H1 (cell line): ENCODE results near the gene TMEM72. TPM values are rescaled to one million over a fixed set of nuclear protein-coding genes. Genes with fewer than 3 reads are reported as not detected.
A peak's percentile ranks its signal among the peaks of the same experiment; 100 is the strongest.

ENCODE experiments used
- CTCF ChIA-PET: fragments of 300-600 bp; sonication (Branson Sonifier 250); formaldehyde crosslinking; loops from one replicate; lab custom pipeline; 2021; ENCODE audit not compliant: partially characterized antibody; lab: Charles Lee
- POLR2A ChIA-PET: fragments of 300-600 bp; sonication (Branson Sonifier 250); formaldehyde crosslinking; loops from one replicate; lab custom pipeline; 2021; ENCODE audit warnings: inconsistent platforms; ENCODE audit not compliant: partially characterized antibody; lab: Charles Lee
- DNase-seq, 2 experiments: peaks; one replicate each; pipeline versions ENCODE4 v3.0.0 to v3.0.0-alpha.2; 2010 to 2022; ENCODE audit warnings: low spot score in 2 of 2, low read depth in 1 of 2, mixed read lengths in 1 of 2
- FAIRE-seq: peaks from 2 replicates; lab custom pipeline; 2011; peaks lifted over from hg19 to GRCh38; lab: Jason Lieb, UNC
- H2AFZ ChIP-seq: 2 replicates; pipeline ENCODE4 v1.8.1; 2012; ENCODE audit warnings: low read length, inconsistent platforms
- H2AK5ac ChIP-seq: 2 replicates; pipeline ENCODE4 v1.6.1; 2013; ENCODE audit warnings: low read depth, low read length
- H2BK120ac ChIP-seq: replicated peaks from 2 replicates; pipeline ENCODE3; 2013; ENCODE audit warnings: low read depth, low read length, inconsistent platforms
- H2BK12ac ChIP-seq: 2 replicates; pipeline ENCODE4 v1.6.1; 2013; ENCODE audit warnings: low read depth, low read length
- H2BK15ac ChIP-seq: 2 replicates; pipeline ENCODE4 v1.6.1; 2013; ENCODE audit warnings: low read length
- H2BK20ac ChIP-seq: 2 replicates; pipeline ENCODE4 v1.6.1; 2013; ENCODE audit warnings: low read length
- H2BK5ac ChIP-seq: 2 replicates; pipeline ENCODE4 v1.6.1; 2013; ENCODE audit warnings: low read depth, low read length
- H3K14ac ChIP-seq: 2 replicates; pipeline ENCODE4 v1.6.1; 2013; ENCODE audit warnings: inconsistent platforms; ENCODE audit not compliant: insufficient read length
- H3K18ac ChIP-seq: 2 replicates; pipeline ENCODE4 v1.6.1; 2013; ENCODE audit warnings: low read length; ENCODE audit errors: extremely low read depth
- H3K23ac ChIP-seq: 2 replicates; pipeline ENCODE4 v1.6.1; 2013; ENCODE audit warnings: inconsistent platforms; ENCODE audit not compliant: insufficient read length
- H3K23me2 ChIP-seq: 2 replicates; pipeline ENCODE4 v1.6.1; 2013; ENCODE audit warnings: low read depth, low read length
- H3K27ac ChIP-seq: 2 replicates; pipeline ENCODE4 v1.6.1; 2011; ENCODE audit warnings: low read depth, low read length, inconsistent platforms
- H3K27me3 ChIP-seq, 4 experiments: replicated peaks in 1 of 4; 1 replicate in 1 of 4; 2 replicates in 3 of 4; pipeline versions ENCODE4 v1.6.1 to v1.8.1; 2011 to 2013; ENCODE audit warnings: low read length in 3 of 4, mild to moderate bottlenecking in 3 of 4, inconsistent platforms in 2 of 4, mixed read lengths in 2 of 4, moderate library complexity in 1 of 4; ENCODE audit not compliant: control insufficient read depth in 3 of 4, insufficient read depth in 3 of 4; ENCODE audit errors: extremely low read depth in 1 of 4
- H3K36me3 ChIP-seq, 4 experiments: 2 replicates each; pipeline versions ENCODE4 v1.6.1 to v1.8.1; 2011 to 2013; ENCODE audit warnings: mild to moderate bottlenecking in 4 of 4, low read length in 3 of 4, moderate library complexity in 2 of 4, control low read depth in 1 of 4, inconsistent platforms in 1 of 4; ENCODE audit not compliant: insufficient read depth in 4 of 4, control insufficient read depth in 2 of 4
- H3K4ac ChIP-seq: replicated peaks from 2 replicates; pipeline ENCODE3; 2013; ENCODE audit warnings: low read length, low read depth, mixed read lengths, inconsistent platforms; ENCODE audit not compliant: insufficient read length
- H3K4me1 ChIP-seq, 4 experiments: replicated peaks in 1 of 4; 1 replicate in 1 of 4; 2 replicates in 3 of 4; pipeline versions ENCODE4 v1.6.1 to v1.8.1; 2011 to 2013; ENCODE audit warnings: low read length in 3 of 4, inconsistent platforms in 2 of 4, mixed read lengths in 1 of 4; ENCODE audit not compliant: insufficient read depth in 4 of 4, control insufficient read depth in 3 of 4
- H3K4me2 ChIP-seq, 2 experiments: 2 replicates each; pipeline versions ENCODE4 v1.6.1 to v1.8.1; 2011 to 2013; ENCODE audit warnings: low read depth in 2 of 2, low read length in 2 of 2, control low read depth in 1 of 2, inconsistent platforms in 1 of 2, mild to moderate bottlenecking in 1 of 2; ENCODE audit not compliant: insufficient read depth in 1 of 2
- H3K4me3 ChIP-seq, 4 experiments: fragments of 200-600, 300-600 bp in 1 of 4; sonication (generic), shearing (Covaris generic), sonication (Bioruptor Twin) in 1 of 4; 2 replicates each; pipeline versions ENCODE4 v1.5.1 to v1.8.1; 2011 to 2016; ENCODE audit warnings: low read length in 4 of 4, low read depth in 3 of 4, control low read depth in 2 of 4, inconsistent platforms in 2 of 4, mild to moderate bottlenecking in 2 of 4, mixed read lengths in 1 of 4, moderate library complexity in 1 of 4; ENCODE audit not compliant: insufficient read depth in 2 of 4; ENCODE audit errors: extremely low read depth in 1 of 4
- H3K56ac ChIP-seq: replicated peaks from 2 replicates; pipeline ENCODE3; 2013; ENCODE audit warnings: low read depth, mild to moderate bottlenecking, mixed read lengths, low read length, inconsistent platforms; ENCODE audit not compliant: insufficient read length
- H3K79me1 ChIP-seq: 2 replicates; pipeline ENCODE4 v1.6.1; 2013; ENCODE audit warnings: low read depth, low read length, control low read depth
- H3K79me2 ChIP-seq, 2 experiments: 2 replicates each; pipeline versions ENCODE4 v1.6.1 to v1.8.1; 2012 to 2013; ENCODE audit warnings: low read length in 2 of 2, mild to moderate bottlenecking in 2 of 2, inconsistent platforms in 1 of 2; ENCODE audit not compliant: insufficient read depth in 2 of 2, control insufficient read depth in 1 of 2
- H3K9ac ChIP-seq, 4 experiments: replicated peaks in 1 of 4; 1 replicate in 1 of 4; 2 replicates in 3 of 4; pipeline versions ENCODE4 v1.6.1 to v1.8.1; 2011 to 2013; ENCODE audit warnings: low read depth in 3 of 4, low read length in 3 of 4, control low read depth in 2 of 4, mild to moderate bottlenecking in 2 of 4, moderate library complexity in 2 of 4, inconsistent platforms in 1 of 4; ENCODE audit errors: extremely low read depth in 1 of 4
- H3K9me3 ChIP-seq, 2 experiments: 2 replicates each; pipeline versions ENCODE4 v1.6.1 to v1.8.1; 2012 to 2013; ENCODE audit warnings: mild to moderate bottlenecking in 2 of 2, moderate library complexity in 2 of 2, control low read depth in 1 of 2, inconsistent platforms in 1 of 2, low read depth in 1 of 2, low read length in 1 of 2, mixed read lengths in 1 of 2; ENCODE audit not compliant: insufficient read depth in 2 of 2
- H4K20me1 ChIP-seq, 2 experiments: replicated peaks in 1 of 2; 2 replicates each; pipeline versions ENCODE3 to v1.8.1; 2011 to 2013; ENCODE audit warnings: inconsistent platforms in 2 of 2, low read length in 2 of 2, mild to moderate bottlenecking in 1 of 2; ENCODE audit not compliant: insufficient read depth in 2 of 2, control insufficient read depth in 1 of 2
- H4K5ac ChIP-seq: 2 replicates; pipeline ENCODE4 v1.6.1; 2013; ENCODE audit warnings: low read length, low read depth, mixed read lengths, inconsistent platforms; ENCODE audit not compliant: insufficient read length
- H4K8ac ChIP-seq: 2 replicates; pipeline ENCODE4 v1.8.0; 2013; ENCODE audit warnings: mild to moderate bottlenecking, moderate library complexity, low read length, inconsistent platforms; ENCODE audit not compliant: insufficient read depth; ENCODE audit errors: extremely low read depth
- H4K91ac ChIP-seq: replicated peaks from 2 replicates; pipeline ENCODE3; 2013; ENCODE audit warnings: low read length, mixed read lengths, inconsistent platforms; ENCODE audit not compliant: insufficient read length
- BCL11A ChIP-seq, 2 experiments: IDR thresholded peaks; one replicate each; pipeline ENCODE4 v1.6.1; 2011; ENCODE audit warnings: low read depth in 2 of 2, low read length in 2 of 2, mild to moderate bottlenecking in 2 of 2
- MAX ChIP-seq: IDR thresholded peaks from 2 replicates; pipeline ENCODE4 v1.6.1; 2012; ENCODE audit warnings: inconsistent platforms
- TBP ChIP-seq: IDR thresholded peaks from 2 replicates; pipeline ENCODE4 v1.6.1; 2011; ENCODE audit warnings: low read depth, low read length, improper control_type of control experiment
- WGBS, 2 experiments: shearing (Covaris generic) in 1 of 2; methylation state at CpG; one replicate each; pipeline versions ENCODE4 v1.1.6 to v1.1.7; 2013 to 2015; ENCODE audit warnings: low lambda C conversion rate in 2 of 2, mixed read lengths in 2 of 2, inconsistent platforms in 1 of 2, low coverage in 1 of 2, missing lambda C conversion rate in 1 of 2; ENCODE audit not compliant: insufficient replicate concordance in 2 of 2, insufficient coverage in 1 of 2, insufficient read length in 1 of 2; ENCODE audit errors: extremely low coverage in 1 of 2, missing lambda C conversion rate in 1 of 2; 5-methylcytosine and 5-hydroxymethylcytosine counted together
- polyA plus RNA-seq, 7 experiments: library from polyadenylated mRNA; depleted of rRNA in 3 of 7; stranded (reverse) in 5 of 7; unstranded in 2 of 7; fragments of >200 nt in 5 of 7; fragments of 200-250 nt in 2 of 7; gene quantifications; 1 replicate in 5 of 7; 2 replicates in 1 of 7; 4 replicates in 1 of 7; pipeline versions ENCODE4 v1.2.1 to v1.2.3, GENCODE V29; 2011 to 2013; ENCODE audit warnings: missing spikeins in 2 of 7, mixed read lengths in 2 of 7
- total RNA-seq: library from RNA; stranded (reverse); fragmentation: NEBNext Ultra II Directional; extraction: Animal tissue kit (Norgen Biotek cat#: 25700); gene quantifications from 2 replicates; pipeline ENCODE4 v1.2.1, GENCODE V29; 2021
- TF ChIP-seq, protein P1 (sequence below): IDR thresholded peaks from 2 replicates; pipeline ENCODE4 v1.6.1; 2012; ENCODE audit warnings: inconsistent platforms

Gene TMEM72
- total and polyA plus RNA-seq, 2 of the 8 experiments (the other 6 are each of a cell fraction or from before 2014, with no cell fraction given) = not detected

DNA sequence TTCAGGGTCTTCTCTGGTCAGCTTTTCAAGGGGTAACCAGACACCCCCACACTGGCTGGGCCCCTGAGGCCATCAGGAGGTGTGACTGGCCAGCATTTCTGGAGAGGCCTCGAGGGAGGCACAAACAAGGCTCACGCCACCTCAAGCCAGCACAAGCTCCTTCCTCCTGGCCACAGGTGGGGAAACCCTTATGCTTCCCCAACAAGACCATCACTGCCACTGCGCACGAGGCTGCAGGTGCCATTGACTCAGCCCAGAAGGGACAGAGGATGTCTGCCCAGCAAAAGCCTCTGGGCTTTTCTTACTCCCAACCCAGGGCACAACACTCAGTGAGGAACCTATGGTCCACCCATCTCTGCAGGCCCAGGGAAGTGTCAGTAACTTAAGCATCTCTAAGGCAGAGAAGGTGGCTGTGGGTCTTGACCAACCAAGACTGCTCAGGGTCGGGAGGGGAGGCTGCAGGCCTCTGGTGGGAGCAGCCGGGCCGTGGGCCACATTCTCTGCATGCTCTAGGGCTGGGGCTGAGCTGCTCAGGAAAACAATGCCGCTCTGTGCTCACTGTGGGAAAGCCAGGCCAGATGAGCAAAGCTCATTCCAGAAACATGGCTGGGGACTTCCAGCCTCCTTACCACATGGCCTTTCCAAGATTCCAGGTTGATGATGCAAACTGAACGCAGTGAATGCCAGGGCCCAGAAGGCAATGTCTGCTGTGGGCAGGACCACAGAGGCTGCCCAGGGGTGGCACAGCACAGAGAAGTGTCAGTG, 24.2 kb downstream of the TMEM72 start:
- 79% methylated on average over 9 of the region's 9 CpGs; no CpG with 5 or more reads in 1 of the 2 experiments for WGBS, 2 experiments
- Histone ChIP-seq H4K5ac (no peak overlapping the region), H3K79me1 (no peaks in the 10 kb centered on the region), H2BK15ac (no peak overlapping the region), H3K18ac (no peak overlapping the region), H3K27me3 (no peaks in the 10 kb centered on the region; a peak in 1 of 7 replicates), H3K23ac (no peak overlapping the region), H3K4me1 (peaks cover 0 to 5% (median under 1%) of the 10 kb centered on the region in 4 experiments; a peak in 2 of 7 replicates), H2BK120ac (no peak overlapping the region), H2AK5ac (0 out of 2 replicates have a peak overlapping the region, but pooled peaks have one; percentile 39), H2BK20ac (no peak overlapping the region), H3K9ac (no peak overlapping the region; a peak in 1 of 7 replicates), H3K79me2 (no peaks in the 10 kb centered on the region), H2BK5ac (no peak overlapping the region), H3K36me3 (no peaks in the 10 kb centered on the region), H4K91ac (no peak overlapping the region)
- ChIA-PET POLR2A (interaction anchor here (0.7 to 1.9 kb wide), 4 partner anchors 13 to 211 kb away, joined by 3 to 5 read pairs (median 3); partner anchors contain the start of gene DEPP1), CTCF (interaction anchor here (1.0 to 10.3 kb wide), 10 partner anchors 13 to 120 kb away, joined by 3 to 119 read pairs (median 20); partner anchors contain the start of gene DEPP1)
- FAIRE-seq = no peak
- peak in 1 of 2 experiments; percentile 29 for DNase-seq
- TF ChIP-seq MAX = 0 out of 2 replicates have a peak, but pooled peaks have one; percentile 15
- TF ChIP-seq BCL11A (IDR thresholded peaks at IDR 0.05; ENCODE audit: low read depth in 2 of 2, low read length in 2 of 2) = no peak
- TF ChIP-seq, protein P1, sequence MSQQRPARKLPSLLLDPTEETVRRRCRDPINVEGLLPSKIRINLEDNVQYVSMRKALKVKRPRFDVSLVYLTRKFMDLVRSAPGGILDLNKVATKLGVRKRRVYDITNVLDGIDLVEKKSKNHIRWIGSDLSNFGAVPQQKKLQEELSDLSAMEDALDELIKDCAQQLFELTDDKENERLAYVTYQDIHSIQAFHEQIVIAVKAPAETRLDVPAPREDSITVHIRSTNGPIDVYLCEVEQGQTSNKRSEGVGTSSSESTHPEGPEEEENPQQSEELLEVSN = peak; percentile 50; the same call in 1 of the 2 replicates
- no peak for TF ChIP-seq TBP
- TF ChIP-seq, all 59 proteins: peak for 2
- no peak overlapping the region for H4K8ac ChIP-seq
- no peak overlapping the region for H2BK12ac ChIP-seq
- H3K23me2 ChIP-seq = no peaks in the 10 kb centered on the region
- no peak overlapping the region for H3K4me3 ChIP-seq
- no peaks in the 10 kb centered on the region for H3K9me3 ChIP-seq
- no peak overlapping the region for H3K4ac ChIP-seq
- H3K27ac ChIP-seq = no peak overlapping the region
- no peak overlapping the region for H3K4me2 ChIP-seq
- no peak overlapping the region for H3K56ac ChIP-seq
- H3K14ac ChIP-seq = no peak overlapping the region
- H4K20me1 ChIP-seq = no peaks in the 10 kb centered on the region
- no peak overlapping the region for H2AFZ ChIP-seq
